Right kidney (tissue), 1 donor: ENCODE measurements around the gene SLC7A7.
A peak's percentile ranks its signal among the peaks of the same experiment; 100 is the strongest.
"Not testable (repeated sequence)": the region's sequence is repeated elsewhere in the genome, so short reads cannot be mapped to it uniquely, and the experiment has no call there.

Experiments used
- DNase-seq: peaks from one replicate; pipeline ENCODE4 v3.0.0-alpha.2; 2016

SLC7A7 gene

GRCh38 chr14:22821193-22822015 is 6.2 kb upstream of the SLC7A7 start:
- DNase-seq = peak; percentile 46

- DNase-seq = no peak
These were observed 5.5 kb upstream of the SLC7A7 start for GRCh38 chr14:22820731-22821130.

- peak; percentile 22 for DNase-seq
These were observed 4.1 kb upstream of the SLC7A7 start for GRCh38 chr14:22819151-22819988.

GRCh38 chr14:22814373-22814772 is 862 bp downstream of the SLC7A7 start:
- DNase-seq = no peak

- DNase-seq = no peak
These were observed 2.1 kb downstream of the SLC7A7 start for GRCh38 chr14:22813145-22813544.

- DNase-seq = no peak
These were observed 2.5 kb downstream of the SLC7A7 start for GRCh38 chr14:22812744-22813143.

GRCh38 chr14:22811722-22812121 is 3.5 kb downstream of the SLC7A7 start:
- DNase-seq = no peak

GRCh38 chr14:22808388-22809209 is 6.6 kb downstream of the SLC7A7 start:
- no peak for DNase-seq

GRCh38 chr14:22807432-22808087 is 7.7 kb downstream of the SLC7A7 start:
- no peak for DNase-seq

- not testable (repeated sequence) for DNase-seq
These were observed 10.0 kb downstream of the SLC7A7 start for GRCh38 chr14:22805235-22805634.

GRCh38 chr14:22803687-22803974 is 11.6 kb downstream of the SLC7A7 start:
- no peak for DNase-seq

GRCh38 chr14:22802860-22803686 is 12.2 kb downstream of the SLC7A7 start:
- no peak for DNase-seq

- DNase-seq = no peak
These were observed 13.5 kb downstream of the SLC7A7 start for GRCh38 chr14:22801716-22802115.

- no peak for DNase-seq
These were observed 14.9 kb downstream of the SLC7A7 start for GRCh38 chr14:22800346-22800745.

GRCh38 chr14:22798528-22798927 is 16.7 kb downstream of the SLC7A7 start:
- DNase-seq = no peak

- DNase-seq = no peak
These were observed 18.0 kb downstream of the SLC7A7 start for GRCh38 chr14:22797017-22797917.

GRCh38 chr14:22796087-22796707 is 19.0 kb downstream of the SLC7A7 start:
- no peak for DNase-seq

GRCh38 chr14:22794551-22794951 is 20.7 kb downstream of the SLC7A7 start:
- no peak for DNase-seq

GRCh38 chr14:22793976-22794375 is 21.3 kb downstream of the SLC7A7 start:
- DNase-seq = no peak

GRCh38 chr14:22793550-22793949 is 21.7 kb downstream of the SLC7A7 start:
- DNase-seq = not testable (repeated sequence)
